OCI-LY1 (cell line): ENCODE data around the gene DOK4.

Experiments
- EZH2 ChIP-seq: fragments of 200-600 bp; sonication (generic), shearing (Covaris generic); IDR thresholded peaks from 2 replicates; pipeline ENCODE4 v1.8.0; 2017; ENCODE audit warnings: borderline replicate concordance, mixed run types, mild to moderate bottlenecking, antibody characterized with exemption, low read length, moderate library complexity, mixed read lengths
- TF ChIP-seq, protein P1 (sequence below): fragments of 200-600 bp; sonication (generic), shearing (Covaris generic); IDR thresholded peaks from 2 replicates; pipeline ENCODE4 v1.5.1; 2017; ENCODE audit warnings: mild to moderate bottlenecking, antibody characterized with exemption, low read length, moderate library complexity, mixed read lengths

DNA sequence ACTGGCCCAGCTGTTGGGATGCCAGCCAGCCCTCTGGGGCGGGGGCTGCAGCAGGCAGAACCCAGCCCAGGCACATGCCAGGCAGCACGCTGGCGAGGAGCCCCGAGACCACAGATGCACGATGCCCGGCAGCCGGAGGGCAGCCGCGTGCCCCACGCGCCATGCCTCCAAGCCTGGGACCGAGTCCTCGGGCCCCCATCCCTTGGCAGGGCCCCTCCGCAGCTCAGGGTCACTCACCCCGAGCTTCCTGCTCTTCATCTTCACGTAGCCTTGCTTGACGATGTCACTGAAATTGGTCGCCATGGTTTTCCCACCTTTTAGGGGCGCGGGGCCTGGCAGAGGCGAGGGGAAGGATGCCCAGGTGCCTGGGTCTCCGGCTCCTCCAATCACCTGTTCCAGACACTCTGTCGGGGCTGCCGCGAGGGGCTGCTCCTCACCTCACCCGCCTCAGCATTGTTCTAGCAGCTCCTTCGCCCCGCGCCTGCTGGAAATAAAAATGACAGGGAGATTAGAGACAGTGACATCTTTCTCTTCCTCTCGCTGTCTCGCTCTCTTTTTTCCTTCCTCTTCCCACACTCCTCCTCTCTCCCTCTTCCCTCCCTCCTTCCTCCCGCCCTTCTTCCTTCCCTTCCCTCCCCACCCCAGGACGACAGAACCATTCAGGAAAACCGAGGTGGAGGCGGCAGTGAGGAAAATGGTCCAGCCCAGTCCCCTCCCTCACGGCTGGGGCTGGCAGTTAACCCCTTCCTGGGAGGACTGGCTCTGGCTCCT lies 6.9 kb downstream of the DOK4 start:
- TF ChIP-seq, protein P1, sequence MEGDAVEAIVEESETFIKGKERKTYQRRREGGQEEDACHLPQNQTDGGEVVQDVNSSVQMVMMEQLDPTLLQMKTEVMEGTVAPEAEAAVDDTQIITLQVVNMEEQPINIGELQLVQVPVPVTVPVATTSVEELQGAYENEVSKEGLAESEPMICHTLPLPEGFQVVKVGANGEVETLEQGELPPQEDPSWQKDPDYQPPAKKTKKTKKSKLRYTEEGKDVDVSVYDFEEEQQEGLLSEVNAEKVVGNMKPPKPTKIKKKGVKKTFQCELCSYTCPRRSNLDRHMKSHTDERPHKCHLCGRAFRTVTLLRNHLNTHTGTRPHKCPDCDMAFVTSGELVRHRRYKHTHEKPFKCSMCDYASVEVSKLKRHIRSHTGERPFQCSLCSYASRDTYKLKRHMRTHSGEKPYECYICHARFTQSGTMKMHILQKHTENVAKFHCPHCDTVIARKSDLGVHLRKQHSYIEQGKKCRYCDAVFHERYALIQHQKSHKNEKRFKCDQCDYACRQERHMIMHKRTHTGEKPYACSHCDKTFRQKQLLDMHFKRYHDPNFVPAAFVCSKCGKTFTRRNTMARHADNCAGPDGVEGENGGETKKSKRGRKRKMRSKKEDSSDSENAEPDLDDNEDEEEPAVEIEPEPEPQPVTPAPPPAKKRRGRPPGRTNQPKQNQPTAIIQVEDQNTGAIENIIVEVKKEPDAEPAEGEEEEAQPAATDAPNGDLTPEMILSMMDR = no peak
- no peak for TF ChIP-seq EZH2
